VCaP (cell line): ENCODE data around the gene TTLL11.

Experiments used
- H3K27ac ChIP-seq: fragments of 450-650 bp; 2 replicates; pipeline ENCODE4 v1.5.1; 2017
- TF ChIP-seq, protein P1 (sequence below): fragments of 450-650 bp; conservative IDR thresholded peaks from 2 replicates; pipeline ENCODE4 v1.5.1; 2017; ENCODE audit warnings: mild to moderate bottlenecking, moderate library complexity

Gene TTLL11

GRCh38 chr9:122016309-122016708, 76.8 kb downstream of the TTLL11 start:
- TF ChIP-seq, protein P1, sequence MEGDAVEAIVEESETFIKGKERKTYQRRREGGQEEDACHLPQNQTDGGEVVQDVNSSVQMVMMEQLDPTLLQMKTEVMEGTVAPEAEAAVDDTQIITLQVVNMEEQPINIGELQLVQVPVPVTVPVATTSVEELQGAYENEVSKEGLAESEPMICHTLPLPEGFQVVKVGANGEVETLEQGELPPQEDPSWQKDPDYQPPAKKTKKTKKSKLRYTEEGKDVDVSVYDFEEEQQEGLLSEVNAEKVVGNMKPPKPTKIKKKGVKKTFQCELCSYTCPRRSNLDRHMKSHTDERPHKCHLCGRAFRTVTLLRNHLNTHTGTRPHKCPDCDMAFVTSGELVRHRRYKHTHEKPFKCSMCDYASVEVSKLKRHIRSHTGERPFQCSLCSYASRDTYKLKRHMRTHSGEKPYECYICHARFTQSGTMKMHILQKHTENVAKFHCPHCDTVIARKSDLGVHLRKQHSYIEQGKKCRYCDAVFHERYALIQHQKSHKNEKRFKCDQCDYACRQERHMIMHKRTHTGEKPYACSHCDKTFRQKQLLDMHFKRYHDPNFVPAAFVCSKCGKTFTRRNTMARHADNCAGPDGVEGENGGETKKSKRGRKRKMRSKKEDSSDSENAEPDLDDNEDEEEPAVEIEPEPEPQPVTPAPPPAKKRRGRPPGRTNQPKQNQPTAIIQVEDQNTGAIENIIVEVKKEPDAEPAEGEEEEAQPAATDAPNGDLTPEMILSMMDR: no peak

GRCh38 chr9:122015170-122015821, 77.8 kb downstream of the TTLL11 start:
- TF ChIP-seq, protein P1: no peak
- H3K27ac ChIP-seq: no peak overlapping the region

More at GRCh38 chr9:122016309-122016708, 76.8 kb downstream of the TTLL11 start:
- no peak overlapping the region for H3K27ac ChIP-seq

- H3K27ac ChIP-seq: no peak overlapping the region
- TF ChIP-seq, protein P1: no peak
Measured at GRCh38 chr9:122011818-122012498, 81.2 kb downstream of the TTLL11 start.

GRCh38 chr9:122008559-122008958, 84.5 kb downstream of the TTLL11 start:
- H3K27ac ChIP-seq: no peak overlapping the region

GRCh38 chr9:122007837-122008236, 85.3 kb downstream of the TTLL11 start:
- TF ChIP-seq, protein P1: no peak
- no peak overlapping the region for H3K27ac ChIP-seq

More at GRCh38 chr9:122008559-122008958, 84.5 kb downstream of the TTLL11 start:
- TF ChIP-seq, protein P1: no peak

GRCh38 chr9:122005597-122005996, 87.5 kb downstream of the TTLL11 start:
- no peak overlapping the region for H3K27ac ChIP-seq
- TF ChIP-seq, protein P1: peak; percentile 81

- no peak overlapping the region for H3K27ac ChIP-seq
- TF ChIP-seq, protein P1: no peak
Measured at GRCh38 chr9:122004589-122004988, 88.5 kb downstream of the TTLL11 start.
